Loucy (cell line): ENCODE data around the gene KRTAP10-10.

Experiments
- H2AFZ ChIP-seq: fragments of 200-600 bp; sonication (generic); 2 replicates; pipeline ENCODE4 v1.6.0; 2016; ENCODE audit warnings: antibody characterized with exemption, mild to moderate bottlenecking, low read length, moderate library complexity
- H3F3A ChIP-seq: fragments of 200-600 bp; 2 replicates; pipeline ENCODE4 v1.6.0; 2016; ENCODE audit warnings: antibody characterized with exemption, low read depth, mild to moderate bottlenecking
- H3K27me3 ChIP-seq: fragments of 200-600 bp; sonication (generic); 2 replicates; pipeline ENCODE4 v1.6.1; 2014; ENCODE audit warnings: low read length, mild to moderate bottlenecking; ENCODE audit not compliant: insufficient read depth, poor library complexity, severe bottlenecking
- H3K36me3 ChIP-seq: fragments of 200-600 bp; sonication (generic); 2 replicates; pipeline ENCODE4 v1.6.1; 2016; ENCODE audit warnings: low read length; ENCODE audit not compliant: insufficient read depth
- H3K4me1 ChIP-seq: fragments of 200-600 bp; sonication (generic); 2 replicates; pipeline ENCODE4 v1.5.1; 2014; ENCODE audit warnings: low read length, mild to moderate bottlenecking; ENCODE audit not compliant: insufficient read depth, poor library complexity, severe bottlenecking
- H3K4me2 ChIP-seq: fragments of 200-600 bp; sonication (generic); 2 replicates; pipeline ENCODE4 v1.6.0; 2014; ENCODE audit warnings: antibody characterized with exemption, low read length, low read depth, mild to moderate bottlenecking; ENCODE audit not compliant: poor library complexity, severe bottlenecking
- H3K4me3 ChIP-seq: fragments of 200-600 bp; sonication (generic); 2 replicates; pipeline ENCODE4 v1.5.1; 2014; ENCODE audit warnings: low read length, mild to moderate bottlenecking, mixed read lengths; ENCODE audit not compliant: poor library complexity, severe bottlenecking
- H3K79me2 ChIP-seq: fragments of 200-600 bp; sonication (generic); 2 replicates; pipeline ENCODE4 v1.6.1; 2014; ENCODE audit warnings: low read length; ENCODE audit not compliant: insufficient read depth
- H3K9ac ChIP-seq: fragments of 200-600 bp; sonication (generic); 2 replicates; pipeline ENCODE4 v1.6.0; 2014; ENCODE audit warnings: mild to moderate bottlenecking, low read depth, low read length, moderate library complexity; ENCODE audit not compliant: poor library complexity, severe bottlenecking
- H3K9me2 ChIP-seq: fragments of 200-600 bp; sonication (generic); replicated peaks from 2 replicates; pipeline ENCODE4 v1.6.1; 2016; ENCODE audit warnings: low read depth, low read length, mixed read lengths
- H3K9me3 ChIP-seq: fragments of 200-600 bp; sonication (generic); 2 replicates; pipeline ENCODE4 v1.6.1; 2014; ENCODE audit warnings: mild to moderate bottlenecking, antibody characterized with exemption, low read length, low read depth; ENCODE audit not compliant: insufficient read depth
- H4K20me1 ChIP-seq: fragments of 200-600 bp; sonication (generic); 2 replicates; pipeline ENCODE4 v1.6.0; 2014; ENCODE audit warnings: antibody characterized with exemption, low read length, mild to moderate bottlenecking; ENCODE audit not compliant: insufficient read depth, poor library complexity, severe bottlenecking
- CTCF ChIP-seq: fragments of 200-600 bp; sonication (generic); conservative IDR thresholded peaks from 2 replicates; pipeline ENCODE4 v1.5.1; 2014; ENCODE audit warnings: mild to moderate bottlenecking, antibody characterized with exemption, low read length
- EZH2phosphoT487 ChIP-seq: fragments of 200-600 bp; IDR thresholded peaks from 2 replicates; pipeline ENCODE4 v1.6.1; 2018; ENCODE audit warnings: antibody characterized with exemption, mild to moderate bottlenecking, moderate library complexity, borderline replicate concordance

KRTAP10-10 gene

GRCh38 chr21:44664691-44665090, 27.5 kb downstream of the KRTAP10-10 start:
- Histone ChIP-seq H3K4me3 (no peak overlapping the region), H2AFZ (no peak overlapping the region), H3K36me3 (no peaks in the 10 kb centered on the region), H3K9ac (no peak overlapping the region), H3K9me2 (no peaks in the 10 kb centered on the region), H3K4me2 (no peak overlapping the region), H3K9me3 (peaks cover 3% of the 10 kb centered on the region; the same call in 1 of the 2 replicates), H3K79me2 (no peaks in the 10 kb centered on the region), H3F3A (no peaks in the 10 kb centered on the region), H3K27me3 (no peaks in the 10 kb centered on the region), H3K4me1 (no peaks in the 10 kb centered on the region), H4K20me1 (no peaks in the 10 kb centered on the region)
- TF ChIP-seq EZH2phosphoT487 (no peak), CTCF (no peak)

- H4K20me1 ChIP-seq, result no peaks in the 10 kb centered on the region
- H3K4me3 ChIP-seq, result no peak within 1 kb of the TSS
- no peaks in the 10 kb centered on the region for H3K79me2 ChIP-seq
- H3K9me2 ChIP-seq, result no peaks in the 10 kb centered on the region
- H3K4me2 ChIP-seq, result no peak within 1 kb of the TSS
- H3K9me3 ChIP-seq, result peaks cover 5% of the 10 kb centered on the region; the same call in 1 of the 2 replicates
- H2AFZ ChIP-seq, result no peak within 1 kb of the TSS
- no peak for TF ChIP-seq EZH2phosphoT487
- TF ChIP-seq CTCF, result no peak
- no peak within 1 kb of the TSS for H3K9ac ChIP-seq
- no peaks in the 10 kb centered on the region for H3K36me3 ChIP-seq
- no peaks in the 10 kb centered on the region for H3K27me3 ChIP-seq
- no peaks in the 10 kb centered on the region for H3F3A ChIP-seq
- no peaks in the 10 kb centered on the region for H3K4me1 ChIP-seq
Observed at GRCh38 chr21:44666401-44667320, 29.5 kb downstream of the KRTAP10-10 start, which contains the start of gene KRTAP12-2. Gene KRTAP12-2, minus strand, starts transcription at chr21:44666927. Its CDS starts 41 bp downstream, at chr21:44666886.

GRCh38 chr21:44667612-44668011, 30.5 kb downstream of the KRTAP10-10 start:
- H3K4me3 ChIP-seq, result no peak overlapping the region
- no peak overlapping the region for H3K9ac ChIP-seq
- H3K4me2 ChIP-seq, result no peak overlapping the region
- TF ChIP-seq CTCF (no peak), EZH2phosphoT487 (no peak)
- H4K20me1 ChIP-seq, result no peaks in the 10 kb centered on the region
- no peaks in the 10 kb centered on the region for H3K9me2 ChIP-seq
- H3F3A ChIP-seq, result no peaks in the 10 kb centered on the region
- H3K9me3 ChIP-seq, result peaks cover 9% of the 10 kb centered on the region; the same call in 1 of the 2 replicates
- no peaks in the 10 kb centered on the region for H3K79me2 ChIP-seq
- no peak overlapping the region for H2AFZ ChIP-seq
- H3K4me1 ChIP-seq, result no peaks in the 10 kb centered on the region
- H3K27me3 ChIP-seq, result no peaks in the 10 kb centered on the region
- H3K36me3 ChIP-seq, result no peaks in the 10 kb centered on the region
